Inferior parietal cortex (tissue), 1 donor: ENCODE data around the gene TMEM208.

Experiments
- DNase-seq: peaks from one replicate; pipeline ENCODE4 v3.0.0-alpha.2; 2016; ENCODE audit errors: extremely low spot score

Gene TMEM208

GRCh38 chr16:67252609-67253497 is 25.9 kb downstream of the TMEM208 start:
- no peak for DNase-seq

- no peak for DNase-seq
Measured at GRCh38 chr16:67254801-67255552, 28.0 kb downstream of the TMEM208 start.

GRCh38 chr16:67255553-67256221 is 28.8 kb downstream of the TMEM208 start:
- no peak for DNase-seq

- DNase-seq, result no peak
Measured at GRCh38 chr16:67256701-67257230, 29.8 kb downstream of the TMEM208 start.

GRCh38 chr16:67257486-67258160 is 30.7 kb downstream of the TMEM208 start:
- DNase-seq, result no peak

- DNase-seq, result no peak
Measured at GRCh38 chr16:67258161-67258835, 31.4 kb downstream of the TMEM208 start.

- DNase-seq, result no peak
Measured at GRCh38 chr16:67259705-67260104, 32.8 kb downstream of the TMEM208 start.

GRCh38 chr16:67260426-67261063 is 33.6 kb downstream of the TMEM208 start:
- DNase-seq, result no peak

GRCh38 chr16:67263201-67263600 is 36.3 kb downstream of the TMEM208 start:
- DNase-seq, result no peak

- DNase-seq, result no peak
Measured at GRCh38 chr16:67264277-67264676, 37.3 kb downstream of the TMEM208 start.

- DNase-seq, result no peak
Measured at GRCh38 chr16:67264866-67265265, 37.9 kb downstream of the TMEM208 start.

- DNase-seq, result no peak
Measured at GRCh38 chr16:67265834-67266233, 38.9 kb downstream of the TMEM208 start.

- no peak for DNase-seq
Measured at GRCh38 chr16:67268136-67268579, 41.2 kb downstream of the TMEM208 start.

GRCh38 chr16:67269766-67270165 is 42.8 kb downstream of the TMEM208 start:
- DNase-seq, result no peak

- no peak for DNase-seq
Measured at GRCh38 chr16:67270931-67271338, 44.0 kb downstream of the TMEM208 start.

GRCh38 chr16:67271446-67271845 is 44.5 kb downstream of the TMEM208 start:
- no peak for DNase-seq

- no peak for DNase-seq
Measured at GRCh38 chr16:67275321-67275720, 48.4 kb downstream of the TMEM208 start.

- no peak for DNase-seq
Measured at GRCh38 chr16:67277294-67277998, 50.5 kb downstream of the TMEM208 start.

GRCh38 chr16:67277999-67278772 is 51.3 kb downstream of the TMEM208 start:
- DNase-seq, result no peak
